ENCODE data around the gene KCNIP4.
"Not testable (repeated sequence)": the region's sequence is repeated elsewhere in the genome, so short reads cannot be mapped to it uniquely, and the experiment has no call there.

The KCNIP4 gene

GRCh38 chr4:21948347-21949072 lies at the start of gene KCNIP4:
KCNIP4 (minus strand) TSS chr4:21948772.
- no peak within 1 kb of the TSS for H3K4me3 ChIP-seq (ENCODE audit: low read length)
- no peak within 1 kb of the TSS for H3K9ac ChIP-seq (ENCODE audit: low read length)
- no peaks in the 10 kb centered on the region for H3K36me3 ChIP-seq (ENCODE audit: control insufficient read depth, insufficient read depth, low read length)
- peaks cover 14% of the 10 kb centered on the region for H3K27me3 ChIP-seq (ENCODE audit: control insufficient read depth, insufficient read depth, low read length)
- H3K9me3 ChIP-seq (ENCODE audit: control insufficient read depth, low read length), result no peaks in the 10 kb centered on the region
- H3K4me1 ChIP-seq (ENCODE audit: control insufficient read depth, insufficient read depth, low read length), result no peaks in the 10 kb centered on the region

- H3K9me3 ChIP-seq (ENCODE audit: control insufficient read depth, low read length), result not testable (repeated sequence)
Observed at GRCh38 chr4:21996618-21997017, 48.0 kb upstream of the KCNIP4 start.

GRCh38 chr4:21992330-21992729 lies 43.8 kb upstream of the KCNIP4 start:
- Histone ChIP-seq H3K9me3 (ENCODE audit: control insufficient read depth, low read length) (no peaks in the 10 kb centered on the region), H3K27me3 (ENCODE audit: control insufficient read depth, insufficient read depth, low read length) (no peaks in the 10 kb centered on the region), H3K4me1 (ENCODE audit: control insufficient read depth, insufficient read depth, low read length) (no peaks in the 10 kb centered on the region), H3K36me3 (ENCODE audit: control insufficient read depth, insufficient read depth, low read length) (no peaks in the 10 kb centered on the region), H3K4me3 (ENCODE audit: low read length) (no peak overlapping the region), H3K9ac (ENCODE audit: low read length) (no peak overlapping the region)

More at GRCh38 chr4:21996618-21997017, 48.0 kb upstream of the KCNIP4 start:
- H3K4me3 ChIP-seq (ENCODE audit: low read length); H3K9ac ChIP-seq (ENCODE audit: low read length); H3K4me1 ChIP-seq (ENCODE audit: control insufficient read depth, insufficient read depth, low read length); H3K27me3 ChIP-seq (ENCODE audit: control insufficient read depth, insufficient read depth, low read length); H3K36me3 ChIP-seq (ENCODE audit: control insufficient read depth, insufficient read depth, low read length): not testable (repeated sequence)

GRCh38 chr4:21991562-21991961 lies 43.0 kb upstream of the KCNIP4 start:
- Histone ChIP-seq H3K4me1 (ENCODE audit: control insufficient read depth, insufficient read depth, low read length) (no peaks in the 10 kb centered on the region), H3K4me3 (ENCODE audit: low read length) (no peak overlapping the region), H3K9me3 (ENCODE audit: control insufficient read depth, low read length) (no peaks in the 10 kb centered on the region), H3K27me3 (ENCODE audit: control insufficient read depth, insufficient read depth, low read length) (no peaks in the 10 kb centered on the region), H3K9ac (ENCODE audit: low read length) (no peak overlapping the region), H3K36me3 (ENCODE audit: control insufficient read depth, insufficient read depth, low read length) (no peaks in the 10 kb centered on the region)

- Histone ChIP-seq H3K9me3 (ENCODE audit: control insufficient read depth, low read length) (no peaks in the 10 kb centered on the region), H3K9ac (ENCODE audit: low read length) (no peak overlapping the region), H3K27me3 (ENCODE audit: control insufficient read depth, insufficient read depth, low read length) (no peaks in the 10 kb centered on the region), H3K4me1 (ENCODE audit: control insufficient read depth, insufficient read depth, low read length) (no peaks in the 10 kb centered on the region), H3K4me3 (ENCODE audit: low read length) (no peak overlapping the region), H3K36me3 (ENCODE audit: control insufficient read depth, insufficient read depth, low read length) (no peaks in the 10 kb centered on the region)
Observed at GRCh38 chr4:21991050-21991449, 42.5 kb upstream of the KCNIP4 start.

- no peaks in the 10 kb centered on the region for H3K4me1 ChIP-seq (ENCODE audit: control insufficient read depth, insufficient read depth, low read length)
- no peak overlapping the region for H3K9ac ChIP-seq (ENCODE audit: low read length)
- no peaks in the 10 kb centered on the region for H3K36me3 ChIP-seq (ENCODE audit: control insufficient read depth, insufficient read depth, low read length)
- no peaks in the 10 kb centered on the region for H3K27me3 ChIP-seq (ENCODE audit: control insufficient read depth, insufficient read depth, low read length)
- H3K9me3 ChIP-seq (ENCODE audit: control insufficient read depth, low read length), result no peaks in the 10 kb centered on the region
- no peak overlapping the region for H3K4me3 ChIP-seq (ENCODE audit: low read length)
Observed at GRCh38 chr4:21989351-21989750, 40.8 kb upstream of the KCNIP4 start.

- H3K36me3 ChIP-seq (ENCODE audit: control insufficient read depth, insufficient read depth, low read length), result no peaks in the 10 kb centered on the region
- H3K4me1 ChIP-seq (ENCODE audit: control insufficient read depth, insufficient read depth, low read length), result no peaks in the 10 kb centered on the region
- no peaks in the 10 kb centered on the region for H3K27me3 ChIP-seq (ENCODE audit: control insufficient read depth, insufficient read depth, low read length)
- no peak overlapping the region for H3K4me3 ChIP-seq (ENCODE audit: low read length)
- H3K9ac ChIP-seq (ENCODE audit: low read length), result no peak overlapping the region
- H3K9me3 ChIP-seq (ENCODE audit: control insufficient read depth, low read length), result no peaks in the 10 kb centered on the region
Observed at GRCh38 chr4:21986307-21986706, 37.7 kb upstream of the KCNIP4 start.

- H3K4me1 ChIP-seq (ENCODE audit: control insufficient read depth, insufficient read depth, low read length), result no peaks in the 10 kb centered on the region
- H3K9ac ChIP-seq (ENCODE audit: low read length), result no peak overlapping the region
- H3K4me3 ChIP-seq (ENCODE audit: low read length), result no peak overlapping the region
- no peaks in the 10 kb centered on the region for H3K9me3 ChIP-seq (ENCODE audit: control insufficient read depth, low read length)
- H3K27me3 ChIP-seq (ENCODE audit: control insufficient read depth, insufficient read depth, low read length), result no peaks in the 10 kb centered on the region
- no peaks in the 10 kb centered on the region for H3K36me3 ChIP-seq (ENCODE audit: control insufficient read depth, insufficient read depth, low read length)
Observed at GRCh38 chr4:21982087-21982486, 33.5 kb upstream of the KCNIP4 start.

GRCh38 chr4:21979196-21979595 lies 30.6 kb upstream of the KCNIP4 start:
- H3K4me3 ChIP-seq (ENCODE audit: low read length), result no peak overlapping the region

GRCh38 chr4:21976166-21976565 lies 27.6 kb upstream of the KCNIP4 start:
- H3K9me3 ChIP-seq (ENCODE audit: control insufficient read depth, low read length), result no peaks in the 10 kb centered on the region
- no peak overlapping the region for H3K4me3 ChIP-seq (ENCODE audit: low read length)
- H3K9ac ChIP-seq (ENCODE audit: low read length), result no peak overlapping the region
- no peaks in the 10 kb centered on the region for H3K27me3 ChIP-seq (ENCODE audit: control insufficient read depth, insufficient read depth, low read length)
- no peaks in the 10 kb centered on the region for H3K4me1 ChIP-seq (ENCODE audit: control insufficient read depth, insufficient read depth, low read length)
- no peaks in the 10 kb centered on the region for H3K36me3 ChIP-seq (ENCODE audit: control insufficient read depth, insufficient read depth, low read length)

More at GRCh38 chr4:21979196-21979595, 30.6 kb upstream of the KCNIP4 start:
- H3K4me1 ChIP-seq (ENCODE audit: control insufficient read depth, insufficient read depth, low read length), result no peaks in the 10 kb centered on the region
- H3K9ac ChIP-seq (ENCODE audit: low read length), result no peak overlapping the region
- no peaks in the 10 kb centered on the region for H3K27me3 ChIP-seq (ENCODE audit: control insufficient read depth, insufficient read depth, low read length)
- no peaks in the 10 kb centered on the region for H3K9me3 ChIP-seq (ENCODE audit: control insufficient read depth, low read length)
- H3K36me3 ChIP-seq (ENCODE audit: control insufficient read depth, insufficient read depth, low read length), result no peaks in the 10 kb centered on the region

- Histone ChIP-seq H3K9me3 (ENCODE audit: control insufficient read depth, low read length) (no peaks in the 10 kb centered on the region), H3K27me3 (ENCODE audit: control insufficient read depth, insufficient read depth, low read length) (no peaks in the 10 kb centered on the region), H3K36me3 (ENCODE audit: control insufficient read depth, insufficient read depth, low read length) (no peaks in the 10 kb centered on the region), H3K9ac (ENCODE audit: low read length) (no peak overlapping the region), H3K4me3 (ENCODE audit: low read length) (no peak overlapping the region), H3K4me1 (ENCODE audit: control insufficient read depth, insufficient read depth, low read length) (no peaks in the 10 kb centered on the region)
Observed at GRCh38 chr4:21973850-21974249, 25.3 kb upstream of the KCNIP4 start.

- Histone ChIP-seq H3K9ac (ENCODE audit: low read length) (no peak overlapping the region), H3K4me1 (ENCODE audit: control insufficient read depth, insufficient read depth, low read length) (no peaks in the 10 kb centered on the region)
Observed at GRCh38 chr4:21964762-21965319, 16.3 kb upstream of the KCNIP4 start.

More at GRCh38 chr4:21964762-21965319, 16.3 kb upstream of the KCNIP4 start:
- Histone ChIP-seq H3K36me3 (ENCODE audit: control insufficient read depth, insufficient read depth, low read length) (no peaks in the 10 kb centered on the region), H3K4me3 (ENCODE audit: low read length) (no peak overlapping the region), H3K27me3 (ENCODE audit: control insufficient read depth, insufficient read depth, low read length) (no peaks in the 10 kb centered on the region), H3K9me3 (ENCODE audit: control insufficient read depth, low read length) (no peaks in the 10 kb centered on the region)

Measured in mucosa of stomach (tissue), 1 donor.